Measurements from ENCODE around the gene ANKRD30A.
"Not testable (repeated sequence)": the region's sequence is repeated elsewhere in the genome, so short reads cannot be mapped to it uniquely, and the experiment has no call there.

ANKRD30A gene, protein sequence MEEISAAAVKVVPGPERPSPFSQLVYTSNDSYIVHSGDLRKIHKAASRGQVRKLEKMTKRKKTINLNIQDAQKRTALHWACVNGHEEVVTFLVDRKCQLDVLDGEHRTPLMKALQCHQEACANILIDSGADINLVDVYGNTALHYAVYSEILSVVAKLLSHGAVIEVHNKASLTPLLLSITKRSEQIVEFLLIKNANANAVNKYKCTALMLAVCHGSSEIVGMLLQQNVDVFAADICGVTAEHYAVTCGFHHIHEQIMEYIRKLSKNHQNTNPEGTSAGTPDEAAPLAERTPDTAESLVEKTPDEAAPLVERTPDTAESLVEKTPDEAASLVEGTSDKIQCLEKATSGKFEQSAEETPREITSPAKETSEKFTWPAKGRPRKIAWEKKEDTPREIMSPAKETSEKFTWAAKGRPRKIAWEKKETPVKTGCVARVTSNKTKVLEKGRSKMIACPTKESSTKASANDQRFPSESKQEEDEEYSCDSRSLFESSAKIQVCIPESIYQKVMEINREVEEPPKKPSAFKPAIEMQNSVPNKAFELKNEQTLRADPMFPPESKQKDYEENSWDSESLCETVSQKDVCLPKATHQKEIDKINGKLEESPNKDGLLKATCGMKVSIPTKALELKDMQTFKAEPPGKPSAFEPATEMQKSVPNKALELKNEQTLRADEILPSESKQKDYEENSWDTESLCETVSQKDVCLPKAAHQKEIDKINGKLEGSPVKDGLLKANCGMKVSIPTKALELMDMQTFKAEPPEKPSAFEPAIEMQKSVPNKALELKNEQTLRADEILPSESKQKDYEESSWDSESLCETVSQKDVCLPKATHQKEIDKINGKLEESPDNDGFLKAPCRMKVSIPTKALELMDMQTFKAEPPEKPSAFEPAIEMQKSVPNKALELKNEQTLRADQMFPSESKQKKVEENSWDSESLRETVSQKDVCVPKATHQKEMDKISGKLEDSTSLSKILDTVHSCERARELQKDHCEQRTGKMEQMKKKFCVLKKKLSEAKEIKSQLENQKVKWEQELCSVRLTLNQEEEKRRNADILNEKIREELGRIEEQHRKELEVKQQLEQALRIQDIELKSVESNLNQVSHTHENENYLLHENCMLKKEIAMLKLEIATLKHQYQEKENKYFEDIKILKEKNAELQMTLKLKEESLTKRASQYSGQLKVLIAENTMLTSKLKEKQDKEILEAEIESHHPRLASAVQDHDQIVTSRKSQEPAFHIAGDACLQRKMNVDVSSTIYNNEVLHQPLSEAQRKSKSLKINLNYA (N-terminal part only)

DNA sequence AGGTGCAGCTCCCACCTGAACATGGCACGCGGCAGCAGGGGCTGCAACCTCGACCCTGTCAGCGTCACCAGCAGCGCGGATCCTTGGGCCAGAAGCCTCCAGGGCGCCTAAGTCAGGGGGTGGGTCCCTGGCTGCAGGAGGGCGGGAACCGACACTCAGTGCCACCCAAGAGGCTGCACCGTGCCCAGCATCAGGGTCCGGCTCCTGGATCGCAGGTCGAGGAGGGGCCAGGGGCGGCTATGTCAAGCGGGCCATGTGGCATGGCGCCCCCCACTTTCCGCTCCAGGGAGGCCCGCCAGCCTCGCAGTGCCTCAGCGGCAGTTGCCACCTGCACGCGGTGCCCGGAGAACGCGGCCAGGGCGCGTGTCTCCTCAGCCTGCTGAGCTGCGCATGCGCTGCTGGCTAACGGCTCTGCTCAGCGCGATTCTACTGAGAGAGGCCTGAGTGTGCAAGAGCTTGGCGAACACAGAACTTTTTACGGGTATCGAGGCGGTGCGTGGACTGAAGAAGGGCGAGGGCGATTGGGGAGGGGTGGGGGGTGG lies at the start of gene ANKRD30A:
Gene ANKRD30A (plus strand): TSS at position 408 of the 542 bp plus-strand sequence. CDS start 190 bp downstream, outside the sequence.
- no peak for FAIRE-seq

DNA sequence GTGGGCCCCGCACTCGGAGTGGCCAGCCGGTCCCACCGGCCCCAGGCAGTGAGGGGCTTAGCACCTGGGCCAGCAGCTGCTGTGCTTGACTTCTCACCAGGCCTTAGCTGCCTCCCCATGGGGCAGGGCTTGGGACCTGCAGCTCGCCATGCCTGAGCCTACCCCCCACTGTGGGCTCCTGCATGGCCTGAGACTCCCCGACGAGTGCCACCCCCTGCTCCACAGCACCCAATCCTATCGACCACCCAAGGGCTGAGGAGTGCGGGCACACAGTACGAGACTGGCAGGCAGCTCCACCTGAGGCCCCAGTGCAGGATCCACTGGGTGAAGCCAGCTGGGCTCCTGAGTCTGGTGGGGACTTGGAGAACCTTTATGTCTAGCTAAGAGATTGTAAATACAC lies 49.3 kb upstream of the ANKRD30A start:
- not testable (repeated sequence) for FAIRE-seq; DNase-seq (ENCODE audit: extremely low spot score, insufficient read length, low read depth)

More for the DNA sequence above, at the start of gene ANKRD30A:
- no peak for DNase-seq (ENCODE audit: extremely low spot score, insufficient read length, low read depth)

DNA sequence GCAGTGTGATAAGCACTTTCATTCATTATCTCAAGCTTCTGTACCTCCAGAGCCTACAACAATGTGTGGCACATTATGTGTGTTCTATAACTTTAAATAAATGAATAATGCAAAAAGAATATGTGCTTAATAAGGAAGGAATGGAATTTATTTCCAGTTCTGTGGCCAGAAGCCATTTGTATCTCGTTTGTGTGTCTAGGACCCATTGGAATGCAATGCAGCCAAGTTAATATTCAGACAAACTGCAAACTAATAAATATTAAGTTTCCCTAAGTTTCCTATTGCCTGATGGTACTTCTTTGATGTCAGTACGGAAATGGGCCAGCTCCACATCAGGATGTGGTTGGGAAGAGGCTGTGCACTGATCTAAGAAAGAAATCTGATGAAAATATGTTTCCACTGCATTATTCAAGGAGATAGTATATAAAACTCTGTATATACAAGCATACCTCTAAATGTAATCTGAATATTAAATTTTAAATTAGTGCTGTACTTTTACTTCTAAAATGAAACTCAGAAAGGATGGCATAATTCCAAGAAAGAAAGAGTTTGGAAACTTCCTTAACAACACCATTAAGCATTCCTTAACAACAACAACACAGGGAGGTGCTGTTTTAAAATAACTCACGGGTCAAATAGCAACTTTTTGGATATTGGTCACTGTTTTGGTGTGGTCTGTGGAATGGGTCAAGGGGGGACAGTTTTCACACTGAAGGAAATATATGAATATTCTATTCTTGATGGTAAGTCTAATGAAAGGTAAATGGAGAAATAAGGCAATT lies 29.4 kb upstream of the ANKRD30A start:
- no peak for FAIRE-seq
- DNase-seq (ENCODE audit: extremely low spot score, insufficient read length, low read depth) = no peak

DNA sequence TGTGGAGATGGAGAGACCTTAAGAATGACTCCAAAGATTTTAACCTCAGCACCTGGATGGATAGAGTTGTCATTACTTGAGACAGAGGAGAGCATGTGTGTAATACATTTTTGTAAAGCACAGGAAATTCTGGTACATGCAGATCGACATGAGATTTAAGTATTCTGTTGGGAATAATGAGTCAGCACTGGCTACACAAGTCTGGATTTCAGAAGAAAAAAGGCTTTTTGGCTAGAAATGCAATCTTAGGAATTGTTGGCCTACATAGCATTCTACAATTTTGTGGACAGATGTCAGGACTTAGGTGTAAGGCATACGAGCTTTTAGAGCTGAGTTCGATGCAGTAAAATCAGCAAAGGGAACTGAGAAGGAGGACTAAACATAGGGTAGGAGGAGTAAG lies 24.1 kb upstream of the ANKRD30A start:
- DNase-seq (ENCODE audit: extremely low spot score, insufficient read length, low read depth) (no peak), FAIRE-seq (no peak)

DNA sequence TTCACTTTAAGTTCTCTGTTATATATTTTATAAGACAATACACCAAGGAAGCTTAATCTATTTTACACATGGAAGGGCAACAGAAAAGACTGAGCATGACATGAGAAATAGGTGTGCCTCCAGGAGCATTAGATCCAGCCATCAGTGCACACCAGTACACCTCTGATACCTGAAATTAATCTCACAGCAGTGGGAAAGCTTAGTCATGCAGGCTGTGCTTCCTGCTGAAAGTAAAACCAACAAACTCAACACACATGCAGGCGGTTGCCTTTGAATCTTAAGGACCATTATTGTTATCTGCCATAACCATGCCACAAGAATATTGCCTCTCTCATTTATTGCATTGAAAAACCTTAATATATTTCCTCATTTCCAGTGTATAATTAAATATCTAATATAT lies 16.4 kb upstream of the ANKRD30A start:
- no peak for DNase-seq (ENCODE audit: extremely low spot score, insufficient read length, low read depth)
- no peak for FAIRE-seq

DNA sequence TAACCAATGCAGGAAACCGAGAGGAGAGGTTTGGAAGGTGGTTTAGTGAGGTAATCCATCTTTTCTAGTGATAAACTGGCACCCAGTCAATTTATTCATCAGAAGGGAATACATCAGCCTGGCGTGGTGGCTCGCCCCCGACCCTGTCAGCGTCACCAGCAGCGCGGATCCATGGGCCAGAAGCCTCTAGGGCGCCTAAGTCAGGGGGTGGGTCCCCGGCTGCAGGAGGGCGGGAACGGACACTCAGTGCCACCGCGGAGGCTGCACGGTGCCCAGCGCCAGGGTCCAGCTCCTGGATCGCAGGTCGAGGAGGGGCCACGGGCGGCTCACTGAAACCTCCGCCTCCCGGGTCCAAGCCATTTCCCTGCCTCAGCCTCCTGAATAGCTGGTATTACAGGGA lies 866 bp upstream of the ANKRD30A start:
- no peak for DNase-seq (ENCODE audit: extremely low spot score, insufficient read length, low read depth)
- no peak for FAIRE-seq

DNA sequence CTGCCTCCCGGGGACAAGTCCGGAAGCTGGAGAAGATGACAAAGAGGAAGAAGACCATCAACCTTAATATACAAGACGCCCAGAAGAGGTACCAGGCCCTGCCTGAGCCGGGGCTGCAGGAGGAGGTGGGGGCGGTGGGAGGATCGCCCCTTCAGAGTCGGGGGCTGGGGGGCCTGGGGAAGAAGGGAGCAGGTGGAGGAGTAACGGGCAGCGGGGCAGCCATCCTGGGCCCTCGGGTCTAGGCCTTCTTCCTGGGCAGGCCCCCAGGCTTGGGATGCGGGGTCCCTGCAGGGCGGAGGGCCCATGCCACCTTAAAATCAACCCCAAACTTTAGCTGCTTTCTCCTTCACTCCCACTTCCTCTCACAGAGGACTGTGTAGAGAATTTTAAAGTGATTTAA lies 523 bp downstream of the ANKRD30A start:
- DNase-seq (ENCODE audit: extremely low spot score, insufficient read length, low read depth) (no peak), FAIRE-seq (no peak)

DNA sequence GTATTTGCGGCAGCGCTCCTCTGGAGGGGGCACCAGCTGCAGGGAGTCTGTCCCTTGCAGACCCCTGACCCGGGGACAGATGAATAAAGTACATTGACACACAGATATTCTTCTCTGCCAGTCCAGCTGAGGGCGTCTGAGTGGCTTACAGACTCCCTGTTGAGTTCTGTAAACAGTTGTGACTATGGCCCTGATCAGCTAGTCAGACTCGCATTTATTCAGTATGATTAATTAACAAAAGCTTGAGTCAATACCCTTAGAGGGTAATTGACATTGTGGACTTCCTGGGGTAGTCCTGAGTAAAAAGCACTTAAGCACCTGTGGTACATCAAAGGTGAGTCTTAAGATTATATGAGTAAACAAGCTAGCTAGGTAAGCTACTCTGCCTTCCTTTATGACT lies 21.0 kb downstream of the ANKRD30A start:
- no peak for FAIRE-seq
- DNase-seq (ENCODE audit: extremely low spot score, insufficient read length, low read depth) = no peak

DNA sequence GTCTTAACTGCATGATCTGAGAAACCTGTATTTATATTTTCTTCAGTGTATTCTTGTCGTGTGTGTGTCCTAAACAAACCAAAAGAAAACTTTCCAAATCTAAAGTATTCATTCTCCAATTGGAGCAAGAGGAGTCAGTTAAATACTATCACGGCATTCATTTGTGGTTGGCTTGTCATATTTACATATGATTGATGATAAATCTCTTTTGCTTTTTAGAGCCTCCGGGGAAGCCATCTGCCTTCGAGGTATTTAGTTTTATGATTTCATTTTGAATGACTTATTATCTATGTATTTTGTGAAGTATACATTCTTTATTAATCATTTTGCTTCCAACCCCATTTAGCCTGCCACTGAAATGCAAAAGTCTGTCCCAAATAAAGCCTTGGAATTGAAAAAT lies 37.0 kb downstream of the ANKRD30A start:
- not testable (repeated sequence) for DNase-seq (ENCODE audit: extremely low spot score, insufficient read length, low read depth); FAIRE-seq

DNA sequence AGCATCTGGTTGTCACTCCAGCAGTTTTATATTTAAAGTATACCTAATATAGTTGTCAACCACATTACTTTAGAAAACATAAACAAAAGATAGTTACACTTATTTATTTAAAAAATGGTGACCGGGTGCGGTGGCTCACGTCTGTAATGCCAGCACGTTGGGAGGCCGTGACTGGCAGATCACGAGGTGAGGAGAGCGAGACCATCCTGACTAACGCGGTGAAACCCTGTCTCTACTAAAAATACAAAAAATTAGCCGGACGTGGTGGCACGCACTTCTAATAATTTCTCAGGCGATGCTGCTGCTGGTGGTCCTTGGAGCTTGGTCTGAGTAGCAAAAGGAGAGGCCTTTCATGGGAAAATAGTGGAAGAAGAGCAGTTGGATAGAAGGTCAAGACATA lies 46.5 kb downstream of the ANKRD30A start:
- not testable (repeated sequence) for FAIRE-seq; DNase-seq (ENCODE audit: extremely low spot score, insufficient read length, low read depth)

DNA sequence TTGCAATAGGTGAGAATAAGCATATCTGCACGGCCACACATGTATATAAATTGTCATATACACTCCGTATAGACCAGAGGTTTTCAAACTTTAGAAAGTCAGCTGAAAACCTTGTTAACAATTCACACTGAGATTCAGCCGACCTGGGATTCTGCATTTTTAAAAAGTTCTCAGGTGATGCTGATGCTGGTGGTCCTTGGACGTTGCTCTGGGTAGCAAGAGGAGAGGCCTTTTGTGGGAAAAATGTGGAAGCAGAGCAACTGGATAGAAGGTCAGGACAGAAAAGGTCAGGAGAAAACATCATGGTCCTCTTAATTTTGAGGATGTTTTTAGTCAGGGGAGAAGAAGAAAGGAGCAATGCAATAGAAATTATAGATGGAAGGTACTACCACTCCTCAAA lies 52.9 kb downstream of the ANKRD30A start:
- not testable (repeated sequence) for DNase-seq (ENCODE audit: extremely low spot score, insufficient read length, low read depth); FAIRE-seq

DNA sequence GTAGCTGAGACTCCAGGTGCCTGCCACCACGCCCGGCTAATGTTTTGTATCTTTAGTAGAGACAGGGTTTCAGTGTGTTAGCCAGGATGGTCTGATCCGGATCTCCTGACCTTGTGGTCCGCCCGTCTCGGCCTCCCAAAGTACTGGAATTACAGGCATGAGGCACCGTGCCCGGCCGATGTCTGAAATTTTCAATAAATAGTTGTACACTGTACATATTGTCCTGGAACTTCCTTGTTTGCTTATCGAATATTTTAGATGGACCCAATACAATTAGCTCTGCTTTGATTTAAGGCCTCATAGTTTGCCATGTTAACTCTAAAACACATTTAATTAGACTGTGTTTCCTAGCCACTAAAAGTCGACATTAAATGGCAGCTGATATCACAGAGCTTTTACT lies 57.3 kb downstream of the ANKRD30A start:
- FAIRE-seq; DNase-seq (ENCODE audit: extremely low spot score, insufficient read length, low read depth): not testable (repeated sequence)

DNA sequence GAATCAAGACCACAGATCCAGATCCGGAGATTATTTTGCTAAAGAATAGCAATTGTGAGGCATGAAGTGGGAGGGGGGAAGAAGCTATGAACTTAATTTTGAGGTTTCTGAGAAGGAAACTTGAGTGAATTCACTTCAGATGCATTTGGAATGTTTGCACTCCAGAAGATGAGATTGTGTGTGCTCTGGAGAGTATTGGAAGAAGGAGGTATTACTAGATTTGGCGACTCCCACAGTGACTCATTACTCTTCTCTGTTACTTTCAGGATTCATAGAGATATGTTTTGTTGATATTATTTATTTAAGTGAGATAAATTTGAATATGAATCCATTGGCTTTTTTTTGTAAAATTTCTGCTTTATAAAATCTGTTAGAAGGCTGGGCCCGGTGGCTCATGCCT lies 80.7 kb downstream of the ANKRD30A start:
- FAIRE-seq (no peak), DNase-seq (ENCODE audit: extremely low spot score, insufficient read length, low read depth) (no peak)

DNA sequence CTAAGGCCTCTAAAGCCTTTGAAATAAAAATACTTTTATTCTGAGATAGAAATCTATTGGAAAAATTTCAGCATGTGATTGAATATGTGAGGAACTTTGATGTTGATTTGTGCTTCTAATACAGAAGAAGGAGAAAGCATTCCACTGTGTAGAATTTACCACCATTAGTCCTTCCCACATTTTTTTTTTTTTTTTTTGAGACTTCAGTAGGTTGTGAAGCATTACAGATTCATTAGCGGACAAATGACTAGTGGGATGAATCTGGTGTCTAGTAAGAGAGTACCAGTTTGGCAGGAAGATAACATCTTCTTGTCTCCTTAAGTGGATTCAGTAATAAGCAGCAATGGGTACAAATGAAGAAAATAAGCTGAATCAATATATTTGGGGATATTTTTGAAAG lies 95.5 kb downstream of the ANKRD30A start:
- DNase-seq (ENCODE audit: extremely low spot score, insufficient read length, low read depth) (no peak), FAIRE-seq (no peak)

DNA sequence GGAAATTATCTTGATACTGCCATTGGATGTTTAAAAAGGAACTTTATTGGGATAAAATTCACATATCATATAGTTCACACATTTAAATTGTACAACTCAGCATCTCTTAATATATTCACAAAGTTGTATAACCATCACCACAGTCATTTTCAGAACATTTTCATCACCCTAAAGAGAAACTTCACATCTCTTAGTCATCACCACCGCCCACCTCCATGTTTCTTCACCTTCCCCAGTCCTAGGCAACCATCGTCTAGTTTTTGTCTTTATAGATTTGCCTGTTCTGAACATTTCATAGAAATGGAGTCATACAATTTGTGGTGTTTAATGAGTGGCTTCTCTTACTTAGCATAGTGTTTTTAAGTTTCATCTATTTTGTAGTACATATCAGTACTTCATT lies 96.6 kb downstream of the ANKRD30A start:
- no peak for DNase-seq (ENCODE audit: extremely low spot score, insufficient read length, low read depth)
- no peak for FAIRE-seq

DNA sequence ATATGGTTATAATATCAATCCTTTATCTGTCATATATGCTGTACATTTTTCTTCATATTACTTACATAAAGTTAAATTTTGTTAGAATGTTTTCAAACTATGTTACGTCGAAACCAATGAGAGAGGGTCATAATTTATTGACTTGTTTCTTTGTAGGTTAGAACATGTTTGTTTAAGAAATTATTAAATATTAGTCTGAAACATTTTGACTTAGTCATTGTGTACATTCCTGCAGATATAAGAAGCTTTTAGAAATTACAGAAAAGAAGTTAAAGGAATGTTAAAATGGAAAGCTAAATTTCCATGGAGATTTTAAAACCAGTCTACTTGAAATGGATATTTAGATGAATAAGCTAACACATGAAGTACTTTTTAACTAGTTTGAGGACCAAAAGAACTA lies 99.8 kb downstream of the ANKRD30A start:
- no peak for FAIRE-seq
- no peak for DNase-seq (ENCODE audit: extremely low spot score, insufficient read length, low read depth)

DNA sequence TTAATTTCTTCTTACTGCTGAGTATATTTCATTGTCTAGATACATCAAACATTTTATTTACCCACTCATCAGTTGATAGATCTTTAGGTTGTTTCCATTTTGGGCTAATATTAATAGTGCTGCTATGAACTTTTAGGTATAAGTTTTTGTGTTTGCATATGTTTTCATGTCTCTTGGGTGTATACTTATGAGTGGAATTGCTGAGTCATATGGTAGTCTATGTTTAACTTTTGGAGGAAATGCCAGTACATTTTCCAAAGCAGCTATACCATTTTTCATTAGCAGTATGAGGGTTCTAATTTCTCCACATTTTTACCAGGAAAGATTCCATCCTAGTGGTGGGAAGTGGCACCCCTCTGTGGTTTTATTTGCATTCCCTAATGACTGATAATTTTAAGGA lies 101.1 kb downstream of the ANKRD30A start:
- FAIRE-seq (no peak), DNase-seq (ENCODE audit: extremely low spot score, insufficient read length, low read depth) (no peak)

DNA sequence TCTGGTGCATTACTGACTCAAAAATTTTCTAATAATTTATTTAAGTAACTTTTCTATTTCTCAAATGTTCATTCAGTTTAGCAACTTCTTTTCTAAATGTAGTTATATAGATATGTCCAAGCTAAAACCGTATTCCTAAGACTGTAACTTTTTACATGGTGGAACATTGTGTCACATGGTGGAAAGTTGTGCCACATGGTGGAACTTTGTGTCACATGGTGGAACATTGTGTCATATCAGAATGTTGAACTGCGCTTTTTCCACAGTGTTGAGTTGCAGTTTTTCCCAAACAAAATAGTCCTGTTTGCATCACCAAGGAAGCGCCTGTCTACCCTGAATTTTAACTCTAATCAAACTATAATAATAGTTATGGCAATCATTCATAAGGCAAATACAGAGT lies 109.3 kb downstream of the ANKRD30A start:
- FAIRE-seq (no peak), DNase-seq (ENCODE audit: extremely low spot score, insufficient read length, low read depth) (no peak)

DNA sequence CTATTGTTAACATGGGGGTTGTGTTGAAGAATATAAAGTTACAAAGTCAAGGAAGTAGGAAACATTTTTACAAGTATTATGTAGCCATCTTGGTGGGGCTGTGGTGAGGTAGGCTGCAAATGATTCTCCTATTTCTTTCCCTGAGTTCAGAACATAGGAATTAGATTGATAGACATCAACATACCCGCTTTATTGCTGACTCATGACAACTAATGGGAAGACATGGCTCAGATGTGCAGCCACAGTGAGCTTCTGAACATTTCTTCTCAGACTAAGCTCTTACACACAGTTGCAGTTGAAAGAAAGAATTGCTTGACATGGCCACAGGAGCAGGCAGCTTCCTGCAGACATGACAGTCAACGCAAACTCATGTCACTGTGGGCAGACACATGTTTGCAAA lies 110.7 kb downstream of the ANKRD30A start:
- FAIRE-seq = no peak
- no peak for DNase-seq (ENCODE audit: extremely low spot score, insufficient read length, low read depth)

Data from GM18507 (cell line).